Measurements from ENCODE around the gene GCK.

GCK gene

GRCh38 chr7:44149571-44150465 is 39.4 kb downstream of the GCK start:
- TF ChIP-seq RAD21 (IDR thresholded peaks at IDR 0.05; ENCODE audit: low read depth): no peak
- no peak for TF ChIP-seq NFIC (IDR thresholded peaks at IDR 0.05)
- no peak for TF ChIP-seq YY1 (IDR thresholded peaks at IDR 0.05; ENCODE audit: low read depth)
- TF ChIP-seq TEAD4 (IDR thresholded peaks at IDR 0.05): no peak
- no peak for TF ChIP-seq ZBTB7A (IDR thresholded peaks at IDR 0.05; ENCODE audit: low read depth)
- no peak for TF ChIP-seq FOXM1 (IDR thresholded peaks at IDR 0.05; ENCODE audit: borderline replicate concordance, low read depth)
- TF ChIP-seq USF1 (IDR thresholded peaks at IDR 0.05): no peak
- no peak for TF ChIP-seq TAF1 (IDR thresholded peaks at IDR 0.05; ENCODE audit: low read depth)
- TF ChIP-seq EGR1 (IDR thresholded peaks at IDR 0.05): no peak
- TF ChIP-seq EP300 (IDR thresholded peaks at IDR 0.05; ENCODE audit: borderline replicate concordance): no peak
- no peak for TF ChIP-seq REST (IDR thresholded peaks at IDR 0.05; ENCODE audit: low read depth)
- TF ChIP-seq CEBPB (IDR thresholded peaks at IDR 0.05): no peak
- TF ChIP-seq MAX (IDR thresholded peaks at IDR 0.05): no peak

GRCh38 chr7:44148961-44149536 is 40.2 kb downstream of the GCK start:
- no peak for TF ChIP-seq FOXM1 (IDR thresholded peaks at IDR 0.05; ENCODE audit: borderline replicate concordance, low read depth)
- TF ChIP-seq EP300 (IDR thresholded peaks at IDR 0.05; ENCODE audit: borderline replicate concordance): no peak
- TF ChIP-seq MAX (IDR thresholded peaks at IDR 0.05): no peak
- no peak for TF ChIP-seq NFIC (IDR thresholded peaks at IDR 0.05)
- TF ChIP-seq CREB1 (IDR thresholded peaks at IDR 0.05; ENCODE audit: low read depth): no peak
- TF ChIP-seq REST (IDR thresholded peaks at IDR 0.05; ENCODE audit: low read depth): no peak
- no peak for TF ChIP-seq EGR1 (IDR thresholded peaks at IDR 0.05)
- no peak for TF ChIP-seq RAD21 (IDR thresholded peaks at IDR 0.05; ENCODE audit: low read depth)
- no peak for TF ChIP-seq ZBTB7A (IDR thresholded peaks at IDR 0.05; ENCODE audit: low read depth)
- TF ChIP-seq YY1 (IDR thresholded peaks at IDR 0.05; ENCODE audit: low read depth): no peak
- TF ChIP-seq TAF1 (IDR thresholded peaks at IDR 0.05; ENCODE audit: low read depth): no peak
- no peak for TF ChIP-seq USF1 (IDR thresholded peaks at IDR 0.05)
- no peak for TF ChIP-seq CEBPB (IDR thresholded peaks at IDR 0.05)
- TF ChIP-seq TEAD4 (IDR thresholded peaks at IDR 0.05): no peak
- TF ChIP-seq TCF12 (IDR thresholded peaks at IDR 0.05; ENCODE audit: low read depth): no peak

- TF ChIP-seq RAD21 (IDR thresholded peaks at IDR 0.05; ENCODE audit: low read depth) (no peak), ZBTB7A (IDR thresholded peaks at IDR 0.05; ENCODE audit: low read depth) (no peak), USF1 (IDR thresholded peaks at IDR 0.05) (no peak), FOXM1 (IDR thresholded peaks at IDR 0.05; ENCODE audit: borderline replicate concordance, low read depth) (no peak), REST (IDR thresholded peaks at IDR 0.05; ENCODE audit: low read depth) (no peak), TAF1 (IDR thresholded peaks at IDR 0.05; ENCODE audit: low read depth) (no peak), EP300 (IDR thresholded peaks at IDR 0.05; ENCODE audit: borderline replicate concordance) (no peak)
Observed at GRCh38 chr7:44148166-44148565, 41.1 kb downstream of the GCK start.
